Embryonic facial prominence (tissue), 1 donor: ENCODE results near the gene CXCR5.
"Not testable (repeated sequence)": the region's sequence is repeated elsewhere in the genome, so short reads cannot be mapped to it uniquely, and the experiment has no call there.

Experiments
- DNase-seq: peaks from one replicate; pipeline ENCODE4 v3.0.0-alpha.2; 2016; ENCODE audit errors: extremely low spot score

CXCR5 gene, protein sequence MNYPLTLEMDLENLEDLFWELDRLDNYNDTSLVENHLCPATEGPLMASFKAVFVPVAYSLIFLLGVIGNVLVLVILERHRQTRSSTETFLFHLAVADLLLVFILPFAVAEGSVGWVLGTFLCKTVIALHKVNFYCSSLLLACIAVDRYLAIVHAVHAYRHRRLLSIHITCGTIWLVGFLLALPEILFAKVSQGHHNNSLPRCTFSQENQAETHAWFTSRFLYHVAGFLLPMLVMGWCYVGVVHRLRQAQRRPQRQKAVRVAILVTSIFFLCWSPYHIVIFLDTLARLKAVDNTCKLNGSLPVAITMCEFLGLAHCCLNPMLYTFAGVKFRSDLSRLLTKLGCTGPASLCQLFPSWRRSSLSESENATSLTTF

DNA sequence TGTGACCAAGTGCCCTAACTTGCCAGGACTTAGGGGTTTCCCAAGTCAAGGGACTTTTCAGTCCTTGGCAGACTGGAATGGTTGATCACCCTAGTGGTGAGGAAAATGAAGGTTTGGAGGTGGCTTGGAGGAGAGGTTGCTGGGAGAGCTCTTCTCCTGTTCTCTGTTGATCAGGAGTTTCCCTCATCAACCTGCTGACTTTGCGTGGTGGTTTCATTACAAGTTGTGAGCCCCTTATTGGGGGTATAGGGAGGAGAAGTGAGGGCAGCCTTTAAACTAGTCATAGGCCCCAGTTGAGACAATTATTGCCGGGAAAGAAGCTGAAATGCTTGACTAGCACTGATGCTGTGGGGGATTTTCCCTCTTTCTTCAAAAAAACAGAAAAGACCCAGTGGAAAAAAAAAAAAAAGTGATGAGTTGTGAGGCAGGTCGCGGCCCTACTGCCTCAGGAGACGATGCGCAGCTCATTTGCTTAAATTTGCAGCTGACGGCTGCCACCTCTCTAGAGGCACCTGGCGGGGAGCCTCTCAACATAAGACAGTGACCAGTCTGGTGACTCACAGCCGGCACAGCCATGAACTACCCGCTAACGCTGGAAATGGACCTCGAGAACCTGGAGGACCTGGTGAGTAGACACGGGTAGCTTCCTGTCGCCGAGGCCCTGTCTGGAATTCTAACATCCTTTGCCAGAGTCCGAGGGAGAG is at the start of gene CXCR5:
CXCR5 (plus strand) TSS at position 525 of the 704 bp plus-strand sequence; CDS start at position 575, 50 bp downstream.
- no peak for DNase-seq

DNA sequence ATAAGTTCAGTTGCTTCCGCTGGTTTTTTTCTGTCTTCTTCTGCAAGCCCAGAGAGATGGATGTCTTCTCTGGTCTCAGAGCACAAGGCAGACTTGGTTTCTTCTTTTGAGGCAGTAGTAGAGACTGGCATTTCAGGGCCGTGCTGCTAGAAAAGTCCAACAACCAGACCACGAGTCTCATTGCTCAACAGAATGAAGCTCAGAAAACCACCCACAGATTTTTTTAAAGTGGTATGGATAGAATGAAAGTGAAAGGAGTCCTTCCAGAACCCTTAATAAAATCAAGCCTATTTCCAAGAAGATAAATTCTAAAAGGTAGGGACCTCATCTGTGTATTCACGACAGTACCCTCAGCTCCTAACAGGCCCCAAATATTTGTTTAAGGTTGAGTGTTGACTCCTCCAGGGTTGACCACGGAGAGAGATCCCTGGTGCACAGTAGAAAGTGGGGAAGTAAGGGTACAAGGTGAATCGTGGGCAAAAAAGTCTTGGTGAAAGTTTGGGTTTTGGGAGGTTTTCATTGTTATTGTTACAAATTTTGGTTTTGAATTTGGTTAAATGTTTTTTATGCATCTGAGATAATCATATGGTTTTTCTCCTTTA is 49.2 kb upstream of the CXCR5 start:
- DNase-seq: no peak

- no peak for DNase-seq
Measured at GRCh38 chr11:118837868-118838267, 45.8 kb upstream of the CXCR5 start.

DNA sequence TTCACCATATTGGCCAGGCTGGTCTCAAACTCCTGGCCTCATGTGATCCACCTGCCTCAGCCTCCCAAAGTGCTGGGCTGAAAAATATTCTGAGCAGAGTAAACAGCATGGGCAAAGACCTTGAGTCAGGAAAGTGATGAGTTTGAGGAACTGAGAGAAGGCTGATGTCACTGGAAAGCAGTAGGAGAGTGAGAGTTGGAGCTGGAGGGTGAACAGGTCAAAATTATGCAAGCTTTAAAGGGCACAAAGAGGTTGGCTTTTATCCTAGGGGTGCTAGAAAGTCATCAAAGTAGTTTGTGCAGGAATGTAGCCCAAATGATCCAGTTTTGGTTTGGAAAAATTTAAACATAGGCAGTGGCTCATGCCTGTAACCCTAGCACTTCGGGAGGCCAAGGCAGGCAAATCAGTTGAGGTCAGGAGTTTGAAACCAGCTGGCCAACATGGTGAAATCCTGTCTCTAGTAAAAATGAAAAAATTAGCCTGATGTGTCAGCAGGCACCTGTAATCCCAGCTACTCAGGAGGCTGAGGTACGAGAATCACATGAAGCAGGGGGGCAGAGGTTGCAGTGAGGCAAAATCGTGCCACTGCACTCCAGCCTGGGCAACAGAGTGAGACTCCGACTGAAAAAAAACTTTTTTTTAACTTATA is 44.7 kb upstream of the CXCR5 start:
- no peak for DNase-seq

- no peak for DNase-seq
Measured at GRCh38 chr11:118841469-118842242, 42.0 kb upstream of the CXCR5 start.

DNA sequence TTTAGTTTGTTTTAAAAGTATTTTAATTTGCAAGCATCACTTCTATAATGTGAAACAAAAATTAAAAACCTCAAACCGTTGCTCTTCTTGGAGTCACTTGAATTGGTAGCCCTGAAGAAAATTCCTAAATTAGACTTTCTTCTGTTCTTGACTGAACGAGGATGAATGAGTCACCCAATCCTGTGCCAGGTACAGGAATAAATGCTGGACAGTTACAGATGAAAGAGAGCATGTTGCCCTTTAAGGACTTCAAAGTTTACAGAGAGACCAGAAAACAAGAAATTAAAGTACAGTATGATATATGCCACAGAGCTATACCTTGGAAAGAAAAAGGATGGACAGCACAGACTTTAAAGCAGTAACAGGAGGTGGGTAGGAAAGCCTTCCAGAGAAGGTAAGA is 41.3 kb upstream of the CXCR5 start:
- no peak for DNase-seq

- DNase-seq: not testable (repeated sequence)
Measured at GRCh38 chr11:118842843-118843242, 40.8 kb upstream of the CXCR5 start.

DNA sequence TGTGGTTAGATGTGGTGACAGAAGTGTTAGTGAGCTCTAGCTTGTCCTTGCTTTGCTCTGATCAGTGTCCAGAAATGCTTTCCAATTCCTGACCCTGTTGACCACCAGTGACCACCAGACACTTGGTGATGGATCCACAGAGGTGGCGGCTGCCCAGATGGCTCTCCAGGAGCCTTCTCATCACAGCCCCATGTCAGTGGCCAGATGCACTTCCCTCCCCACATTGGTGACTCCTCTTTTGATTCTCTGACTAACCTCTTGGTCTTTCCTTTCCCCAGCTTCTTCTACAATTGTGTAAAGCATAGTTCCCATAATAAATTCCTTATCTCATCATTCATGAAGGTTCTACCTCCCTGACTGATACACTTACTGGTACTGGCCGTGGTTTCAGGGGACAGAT is 40.1 kb upstream of the CXCR5 start:
- DNase-seq: no peak

GRCh38 chr11:118845369-118845768 is 38.3 kb upstream of the CXCR5 start:
- no peak for DNase-seq

- DNase-seq: no peak
Measured at GRCh38 chr11:118846181-118846935, 37.3 kb upstream of the CXCR5 start.

GRCh38 chr11:118849825-118850224 is 33.9 kb upstream of the CXCR5 start:
- no peak for DNase-seq

- DNase-seq: no peak
Measured at GRCh38 chr11:118851970-118852369, 31.7 kb upstream of the CXCR5 start.

GRCh38 chr11:118853678-118854077 is 30.0 kb upstream of the CXCR5 start:
- no peak for DNase-seq

DNA sequence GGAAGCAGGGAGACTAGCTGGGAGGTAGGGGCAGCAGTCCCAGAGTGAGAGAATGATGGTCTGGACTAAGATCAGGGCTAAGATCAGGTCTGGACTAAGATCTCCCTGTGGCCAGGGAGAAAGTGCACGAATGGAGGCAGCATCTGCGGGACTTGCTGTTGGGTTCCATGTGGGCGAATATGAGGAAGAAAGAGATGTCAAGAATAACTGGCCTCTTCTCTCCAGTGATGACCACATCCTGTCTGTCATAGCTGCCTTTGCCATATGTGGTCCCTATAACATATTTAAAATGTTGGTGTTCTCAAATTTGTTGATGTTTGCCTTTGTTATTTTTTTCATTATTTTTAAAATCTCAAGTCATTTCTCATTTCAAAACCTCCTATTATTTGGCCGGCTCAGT is 27.4 kb upstream of the CXCR5 start:
- DNase-seq: no peak

- DNase-seq: no peak
Measured at GRCh38 chr11:118857385-118857784, 26.3 kb upstream of the CXCR5 start.

DNA sequence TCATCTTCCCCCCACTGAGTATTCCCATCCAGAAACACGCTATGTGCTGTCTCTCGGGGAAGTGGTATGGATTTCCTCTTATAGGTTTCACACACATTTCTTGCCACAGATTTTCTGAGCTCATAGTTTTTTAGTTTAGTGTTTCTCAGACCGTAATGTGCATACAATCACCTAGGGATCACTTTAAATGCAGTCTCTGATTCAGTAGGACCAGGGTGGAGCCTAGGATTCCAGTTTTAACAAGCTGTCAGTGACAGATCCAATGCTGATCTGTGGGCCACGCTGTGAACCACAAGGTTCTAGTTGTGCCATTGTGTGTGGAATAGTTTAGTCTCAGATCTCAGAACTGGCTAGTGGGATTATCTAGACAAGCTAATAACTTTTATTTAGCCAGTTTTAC is 23.7 kb upstream of the CXCR5 start:
- DNase-seq: no peak

DNA sequence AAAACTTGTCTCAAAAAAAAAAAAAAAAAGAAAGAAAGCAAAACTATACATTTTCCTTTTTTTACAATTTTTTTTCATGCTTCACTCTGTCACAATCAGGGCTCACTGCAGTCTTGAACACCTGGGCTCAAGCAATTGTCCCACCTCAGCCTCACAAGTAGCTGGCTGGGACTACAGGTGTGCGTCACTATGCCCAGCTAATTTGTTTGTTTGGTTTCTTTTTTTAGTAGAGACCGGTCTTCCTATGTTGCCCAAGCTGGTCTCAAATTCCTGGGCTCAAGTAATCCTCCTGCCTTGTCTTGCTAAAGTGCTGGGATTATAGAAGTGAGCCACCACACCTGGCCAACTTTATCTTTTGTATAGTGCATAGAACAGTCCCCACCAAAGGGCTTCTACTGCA is 15.0 kb upstream of the CXCR5 start:
- no peak for DNase-seq

DNA sequence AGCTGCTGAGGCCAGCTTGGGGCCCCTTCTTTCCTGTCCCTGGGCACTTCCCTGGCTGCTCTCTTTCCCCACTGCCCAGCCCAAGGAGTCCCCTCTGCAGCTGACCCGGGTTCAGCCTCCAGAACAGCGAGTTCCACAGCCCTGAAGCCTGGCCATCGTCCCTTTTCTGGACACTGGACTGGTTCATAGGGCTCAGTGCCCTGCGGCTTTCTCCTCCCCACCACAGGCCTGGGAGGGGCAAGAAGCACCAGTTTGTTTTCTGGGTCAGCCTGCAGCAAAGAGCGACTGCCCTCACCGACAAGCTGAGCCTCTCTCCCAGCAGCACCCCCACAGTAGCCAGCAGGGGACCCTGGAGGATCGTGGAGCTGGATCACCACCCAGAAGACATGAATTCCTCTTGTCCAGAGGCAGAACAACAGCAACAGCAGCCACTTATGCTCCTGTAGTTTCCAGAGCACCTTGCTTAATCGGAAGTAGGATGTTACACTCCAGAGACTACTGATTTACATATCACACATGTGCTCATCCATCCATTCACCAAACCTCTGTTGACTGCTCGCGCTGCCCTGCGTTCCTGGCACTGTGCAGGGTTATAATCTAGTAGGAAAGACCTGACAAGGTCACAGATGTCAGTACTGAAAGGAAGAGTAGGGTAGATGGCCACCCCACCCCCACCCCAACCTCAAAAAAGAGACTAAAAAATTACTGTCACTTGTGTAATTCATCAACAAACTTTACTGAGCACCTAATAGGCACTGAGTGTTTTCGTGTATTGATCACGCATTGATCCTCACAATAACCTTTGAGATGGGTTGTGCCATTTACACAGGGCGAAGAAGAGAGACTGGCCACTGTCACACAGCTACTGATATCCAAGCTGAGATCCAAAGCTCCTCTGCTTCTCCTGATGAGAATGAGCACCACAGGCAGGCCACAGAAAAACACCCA is 13.0 kb upstream of the CXCR5 start:
- no peak for DNase-seq

- no peak for DNase-seq
Measured at GRCh38 chr11:118872403-118872821, 11.3 kb upstream of the CXCR5 start.

DNA sequence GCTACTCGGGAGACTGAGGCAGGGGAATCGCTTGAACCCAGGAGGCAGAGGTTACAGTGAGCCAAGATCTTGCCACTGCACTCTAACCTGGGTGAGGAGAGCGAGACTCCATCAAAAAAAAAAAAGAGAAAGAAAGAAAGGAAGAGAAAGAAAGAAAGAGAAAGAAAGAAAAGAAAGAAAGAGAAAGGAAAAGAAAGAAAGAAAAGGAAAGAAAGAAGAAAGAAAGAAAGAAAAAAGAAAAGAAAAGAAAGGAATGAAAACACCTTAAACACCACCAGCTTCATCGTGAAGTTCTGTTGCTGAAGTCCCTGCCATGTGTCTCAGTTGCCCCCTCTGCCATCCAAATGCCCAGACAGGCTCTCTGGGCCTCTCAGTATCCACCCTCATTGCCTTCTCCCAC is 9.9 kb upstream of the CXCR5 start:
- DNase-seq: no peak
